Sigmoid colon (tissue), 7 donors: Measurements from ENCODE around the gene CUX1. TPM values are rescaled to one million over a fixed set of nuclear protein-coding genes. Genes with fewer than 3 reads are reported as not detected.
"Not testable (repeated sequence)": the region's sequence is repeated elsewhere in the genome, so short reads cannot be mapped to it uniquely, and the experiment has no call there.

Experiments
- DNase-seq: peaks from one replicate; pipeline ENCODE4 v3.0.0-alpha.2; 2019
- H3K27ac ChIP-seq, 4 donors: fragments of 200-600 bp; sonication (generic); one replicate each; pipeline ENCODE4 v1.5.1; 2016 to 2019; ENCODE audit warnings: mild to moderate bottlenecking in 1 of 4
- H3K27me3 ChIP-seq, 3 donors: fragments of 200-600 bp; sonication (generic); one replicate each; pipeline ENCODE4 v1.5.1; 2019; ENCODE audit warnings: mild to moderate bottlenecking in 1 of 3
- H3K36me3 ChIP-seq, 4 donors: fragments of 200-600 bp; sonication (generic); one replicate each; pipeline ENCODE4 v1.5.1; 2016 to 2019
- H3K4me1 ChIP-seq, 4 donors: fragments of 200-600 bp; sonication (generic); one replicate each; pipeline ENCODE4 v1.5.1; 2017 to 2019
- H3K4me3 ChIP-seq, 4 donors: fragments of 200-600 bp; sonication (generic); one replicate each; pipeline ENCODE4 v1.5.1; 2017 to 2019; ENCODE audit warnings: mild to moderate bottlenecking in 2 of 4, moderate library complexity in 1 of 4
- H3K9me3 ChIP-seq, 4 donors: fragments of 200-600 bp in 3 of 4; sonication (generic) in 3 of 4; one replicate each; pipeline versions ENCODE4 v1.5.1 to v1.6.1; 2013 to 2019
- EP300 ChIP-seq, 4 donors: sonication (generic); formaldehyde crosslinking; IDR thresholded peaks; one replicate each; pipeline ENCODE4 v1.6.1; 2017; ENCODE audit warnings: antibody characterized with exemption in 4 of 4
- POLR2A ChIP-seq, 2 donors: fragments of 450-650 bp; IDR thresholded peaks; one replicate each; pipeline ENCODE4 v1.6.1; 2016; ENCODE audit warnings: antibody characterized with exemption in 2 of 2, mild to moderate bottlenecking in 2 of 2, moderate library complexity in 2 of 2
- POLR2AphosphoS5 ChIP-seq, 4 donors: sonication (generic); formaldehyde crosslinking; IDR thresholded peaks; one replicate each; pipeline ENCODE4 v1.6.1; 2017; ENCODE audit warnings: antibody characterized with exemption in 4 of 4
- WGBS, 2 donors: extraction: QIAGEN DNeasy Blood & Tissue Kit; methylation state at CpG; one replicate each; pipeline ENCODE4 v1.1.7; 2013; 5-methylcytosine and 5-hydroxymethylcytosine counted together
- intact Hi-C: fragments of 100-400 bp; cut with DNase I; formaldehyde crosslinking; loops from one replicate; pipeline ENCODE4 v1.15.1; 2023
- polyA plus RNA-seq, 3 donors: library from polyadenylated mRNA; stranded (reverse); fragments of 200-250 nt; gene quantifications; one replicate each; pipeline ENCODE4 v1.2.3, GENCODE V29; 2013
- total RNA-seq, 4 donors: library from RNA; depleted of rRNA; stranded (reverse); fragments of >200 nt; gene quantifications; one replicate each; pipeline ENCODE4 v1.1.0, GENCODE V29; 2016
- TF ChIP-seq, protein P1 (sequence below), 4 experiments: fragments of 450-650 bp in 3 of 4; fragments of 200-600 bp in 1 of 4; IDR thresholded peaks; one replicate each; pipeline ENCODE4 v1.5.1; 2016 to 2019; ENCODE audit warnings: antibody characterized with exemption in 4 of 4, mild to moderate bottlenecking in 3 of 4, moderate library complexity in 2 of 4
- donor health status: healthy with polysubstance abuse.
- donor health status: Bipolar disorder and iron deficiency.
- donor health status: healthy.

The CUX1 gene
- total and polyA plus RNA-seq, 7 donors, result 46.7 to 127 (median 49.9) TPM

DNA sequence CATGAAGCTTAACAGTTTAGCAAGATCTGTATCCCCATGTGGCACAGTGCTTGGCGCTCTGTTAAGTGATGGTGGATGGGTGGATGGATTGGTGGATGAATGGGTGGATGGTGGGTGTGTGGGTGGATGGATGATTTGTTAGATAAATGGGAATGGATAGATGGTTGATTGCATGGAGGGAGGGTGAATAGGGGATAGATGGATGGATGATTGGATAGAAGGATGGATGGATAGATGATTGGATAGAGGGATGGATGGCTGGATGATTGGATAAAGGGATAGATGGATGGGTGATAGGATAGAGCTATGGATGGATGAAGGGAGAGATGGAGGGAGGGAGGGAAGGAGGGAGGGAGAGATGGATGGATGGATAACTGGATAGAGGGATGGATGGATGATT is 229.7 kb downstream of the CUX1 start:
- H3K9me3 ChIP-seq, result no peaks in the 10 kb centered on the region
- WGBS, 2 donors, result 99 to 100% methylated on average over 1 of the region's 1 CpG
- no peak overlapping the region for H3K4me3 ChIP-seq
- H3K27ac ChIP-seq, result no peak overlapping the region
- intact Hi-C loops, result no loop called here
- H3K27me3 ChIP-seq, result no peaks in the 10 kb centered on the region
- peaks cover 0 to 6% (median 0%) of the 10 kb centered on the region in 4 donors for H3K36me3 ChIP-seq
- TF ChIP-seq POLR2AphosphoS5 (IDR thresholded peaks at IDR 0.05) (no peak), EP300 (IDR thresholded peaks at IDR 0.05) (no peak), POLR2A (IDR thresholded peaks at IDR 0.05) (no peak)
- TF ChIP-seq, protein P1, sequence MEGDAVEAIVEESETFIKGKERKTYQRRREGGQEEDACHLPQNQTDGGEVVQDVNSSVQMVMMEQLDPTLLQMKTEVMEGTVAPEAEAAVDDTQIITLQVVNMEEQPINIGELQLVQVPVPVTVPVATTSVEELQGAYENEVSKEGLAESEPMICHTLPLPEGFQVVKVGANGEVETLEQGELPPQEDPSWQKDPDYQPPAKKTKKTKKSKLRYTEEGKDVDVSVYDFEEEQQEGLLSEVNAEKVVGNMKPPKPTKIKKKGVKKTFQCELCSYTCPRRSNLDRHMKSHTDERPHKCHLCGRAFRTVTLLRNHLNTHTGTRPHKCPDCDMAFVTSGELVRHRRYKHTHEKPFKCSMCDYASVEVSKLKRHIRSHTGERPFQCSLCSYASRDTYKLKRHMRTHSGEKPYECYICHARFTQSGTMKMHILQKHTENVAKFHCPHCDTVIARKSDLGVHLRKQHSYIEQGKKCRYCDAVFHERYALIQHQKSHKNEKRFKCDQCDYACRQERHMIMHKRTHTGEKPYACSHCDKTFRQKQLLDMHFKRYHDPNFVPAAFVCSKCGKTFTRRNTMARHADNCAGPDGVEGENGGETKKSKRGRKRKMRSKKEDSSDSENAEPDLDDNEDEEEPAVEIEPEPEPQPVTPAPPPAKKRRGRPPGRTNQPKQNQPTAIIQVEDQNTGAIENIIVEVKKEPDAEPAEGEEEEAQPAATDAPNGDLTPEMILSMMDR (IDR thresholded peaks at IDR 0.05), result no peak
- no peak for DNase-seq
- H3K4me1 ChIP-seq, result peaks cover 0 to 31% (median 19%) of the 10 kb centered on the region in 4 donors

DNA sequence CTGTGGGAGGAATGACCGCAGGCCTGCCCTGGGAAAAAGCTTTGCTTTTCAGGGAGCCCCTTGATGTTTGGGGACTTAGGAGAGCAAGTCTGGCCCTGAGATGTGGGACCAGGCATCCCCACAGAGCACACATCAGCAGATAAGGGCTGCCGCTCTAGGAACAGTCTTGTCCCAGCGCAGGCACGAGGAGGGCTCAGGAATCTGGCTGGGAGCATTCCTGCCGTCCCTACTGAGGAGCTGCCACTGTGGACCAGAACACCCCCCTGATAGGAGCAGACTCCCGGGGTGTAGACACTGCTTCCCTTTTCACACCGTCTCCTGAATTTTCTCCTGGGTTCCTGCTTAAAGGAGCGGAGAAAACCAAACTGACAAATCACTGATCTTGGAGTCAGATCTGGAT is 232.3 kb downstream of the CUX1 start:
- intact Hi-C loops, result no loop called here
- DNase-seq, result no peak
- WGBS, 2 donors, result 95% methylated on average over 8 of the region's 8 CpGs
- TF ChIP-seq, protein P1 (IDR thresholded peaks at IDR 0.05), result no peak
- no peak for TF ChIP-seq POLR2A (IDR thresholded peaks at IDR 0.05)
- TF ChIP-seq POLR2AphosphoS5 (IDR thresholded peaks at IDR 0.05), result no peak
- no peak for TF ChIP-seq EP300 (IDR thresholded peaks at IDR 0.05)
- no peak overlapping the region for H3K4me3 ChIP-seq
- H3K27ac ChIP-seq, result no peak overlapping the region
- peaks cover 0 to 6% (median 0%) of the 10 kb centered on the region in 4 donors for H3K36me3 ChIP-seq
- no peaks in the 10 kb centered on the region for H3K27me3 ChIP-seq
- peaks cover 0 to 22% (median 16%) of the 10 kb centered on the region in 4 donors for H3K4me1 ChIP-seq
- no peaks in the 10 kb centered on the region for H3K9me3 ChIP-seq

DNA sequence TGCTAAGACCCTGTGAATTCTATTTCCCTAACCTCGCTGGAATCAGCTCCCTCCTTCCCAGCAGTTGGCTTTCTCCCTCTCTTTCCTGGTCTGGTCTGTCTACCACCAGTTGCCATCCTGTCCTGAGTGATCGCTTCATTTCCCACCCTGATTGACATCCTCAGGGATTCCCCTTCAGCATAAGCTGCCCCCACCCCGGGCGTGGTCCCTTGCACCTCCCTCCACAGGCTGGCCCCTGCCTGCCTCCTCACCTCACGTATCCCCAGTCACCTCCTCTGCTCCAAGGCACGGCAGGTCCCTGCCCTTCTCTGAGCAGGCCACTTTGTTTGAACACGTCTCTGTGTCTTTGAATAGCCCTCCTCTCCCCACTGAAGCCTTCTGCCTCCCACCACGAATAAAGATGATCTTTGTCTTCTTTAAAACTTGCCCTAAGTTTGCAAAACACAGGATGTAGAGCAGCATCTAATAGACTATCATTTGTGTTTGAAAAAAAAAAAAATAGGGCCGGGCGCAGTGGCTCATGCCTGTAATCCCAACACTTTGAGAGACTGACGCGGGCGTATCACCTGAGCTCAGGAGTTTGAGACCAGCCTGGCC is 233.5 kb downstream of the CUX1 start:
- Histone ChIP-seq H3K36me3 (peaks cover 0 to 6% (median 0%) of the 10 kb centered on the region in 4 donors), H3K4me1 (peaks cover 0 to 10% (median 6%) of the 10 kb centered on the region in 4 donors), H3K4me3 (no peak overlapping the region), H3K27ac (no peak overlapping the region), H3K9me3 (no peaks in the 10 kb centered on the region), H3K27me3 (no peaks in the 10 kb centered on the region)
- no peak for DNase-seq
- no peak for TF ChIP-seq EP300 (IDR thresholded peaks at IDR 0.05)
- TF ChIP-seq POLR2A (IDR thresholded peaks at IDR 0.05), result no peak
- TF ChIP-seq, protein P1 (IDR thresholded peaks at IDR 0.05), result no peak
- no peak for TF ChIP-seq POLR2AphosphoS5 (IDR thresholded peaks at IDR 0.05)
- 81 to 82% methylated on average over 13 of the region's 13 CpGs for WGBS, 2 donors
- intact Hi-C loops, result no loop called here

DNA sequence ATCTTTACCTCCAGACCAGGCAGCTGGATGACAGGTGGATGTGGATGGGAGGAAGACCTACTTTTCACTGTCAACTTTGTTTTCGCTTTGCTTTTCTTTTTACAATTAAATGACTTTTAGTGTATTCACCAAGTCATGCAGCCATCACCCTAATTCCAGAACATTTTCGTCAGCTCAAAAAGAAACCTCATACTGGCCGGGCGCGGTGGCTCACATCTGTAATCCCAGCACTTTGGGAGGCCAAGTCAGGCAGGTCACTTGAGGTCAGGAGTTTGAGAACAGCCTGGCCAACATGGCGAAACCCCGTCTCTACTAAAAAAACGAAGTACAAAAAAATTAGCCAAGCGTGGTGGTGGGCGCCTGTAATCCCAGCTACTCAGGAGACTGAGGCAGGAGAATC is 234.3 kb downstream of the CUX1 start:
- DNase-seq, H3K9me3 ChIP-seq, intact Hi-C loops, H3K27ac ChIP-seq, H3K4me3 ChIP-seq, H3K36me3 ChIP-seq, H3K27me3 ChIP-seq, H3K4me1 ChIP-seq: not testable (repeated sequence)
- 86 to 94% methylated on average over 10 of the region's 10 CpGs for WGBS, 2 donors

DNA sequence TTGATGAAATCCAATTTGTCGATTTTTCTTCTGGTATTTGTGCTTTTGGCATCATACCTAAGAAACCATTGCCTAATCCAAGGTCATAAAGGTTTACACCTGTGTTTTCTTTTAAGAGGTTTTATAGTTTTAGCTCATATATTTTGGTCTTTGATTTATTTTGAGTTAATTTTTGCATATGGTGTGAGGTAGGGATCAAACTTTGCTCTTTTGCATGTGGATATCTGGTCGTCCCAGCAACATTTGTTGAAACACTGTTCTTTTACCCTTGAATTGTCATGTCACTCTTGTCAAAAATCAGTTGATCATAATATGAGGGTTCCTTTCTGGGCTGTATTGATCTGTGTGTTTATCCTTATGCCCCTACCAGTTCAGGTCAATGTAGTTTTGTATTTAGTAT is 236.7 kb downstream of the CUX1 start:
- no peak overlapping the region for H3K27ac ChIP-seq
- H3K9me3 ChIP-seq, result no peaks in the 10 kb centered on the region
- intact Hi-C loops, result no loop called here
- no peak overlapping the region for H3K4me3 ChIP-seq
- no peaks in the 10 kb centered on the region for H3K27me3 ChIP-seq
- no peaks in the 10 kb centered on the region for H3K4me1 ChIP-seq
- TF ChIP-seq, protein P1 (IDR thresholded peaks at IDR 0.05), result no peak
- TF ChIP-seq EP300 (IDR thresholded peaks at IDR 0.05), result no peak
- TF ChIP-seq POLR2AphosphoS5 (IDR thresholded peaks at IDR 0.05), result no peak
- no peak for TF ChIP-seq POLR2A (IDR thresholded peaks at IDR 0.05)
- peaks cover 0 to 6% (median 0%) of the 10 kb centered on the region in 4 donors for H3K36me3 ChIP-seq
- DNase-seq, result no peak
- 95% methylated on average over 2 of the region's 2 CpGs for WGBS, 2 donors
